Endothelial cell of umbilical vein (primary cell): Measurements from ENCODE around the gene ATP2C2. TPM values are rescaled to one million over a fixed set of nuclear protein-coding genes. Genes with fewer than 3 reads are reported as not detected.

ENCODE experiments used
- BruUV-seq: library from RNA; stranded (reverse); fragments of 400-500 nt; replicated peaks from 2 replicates; lab custom pipeline; 2021; lab: Mats Ljungman, UMichigan
- CTCF ChIA-PET: fragments of 300-600, 350-600 bp; sonication (Branson Sonifier 250); formaldehyde crosslinking; loops from one replicate; lab custom pipeline; 2021; ENCODE audit warnings: antibody characterized with exemption, inconsistent platforms; lab: Charles Lee
- POLR2A ChIA-PET: fragments of 300-600, 350-600 bp; sonication (Branson Sonifier 250); formaldehyde crosslinking; loops from one replicate; lab custom pipeline; 2021; ENCODE audit warnings: antibody characterized with exemption, inconsistent platforms; lab: Charles Lee
- DNase-seq: peaks from one replicate; pipeline ENCODE4 v3.0.0-alpha.2; 2011; ENCODE audit warnings: low read depth, low spot score
- FAIRE-seq: peaks from 2 replicates; lab custom pipeline; 2011; peaks lifted over from hg19 to GRCh38; lab: Jason Lieb, UNC
- H2AFZ ChIP-seq: 2 replicates; pipeline ENCODE4 v1.6.0; 2012; ENCODE audit warnings: low read depth, low read length, control low read depth, inconsistent platforms
- H3K27ac ChIP-seq: 2 replicates; pipeline ENCODE4 v1.5.1; 2011; ENCODE audit warnings: low read depth, mild to moderate bottlenecking, control low read depth, low read length, moderate library complexity; ENCODE audit not compliant: insufficient read depth
- H3K27me3 ChIP-seq, 2 experiments: 2 replicates each; pipeline versions ENCODE4 v1.6.0 to v1.6.1; 2011; ENCODE audit warnings: low read length in 2 of 2, mixed read lengths in 1 of 2; ENCODE audit not compliant: control insufficient read depth in 2 of 2, insufficient read depth in 2 of 2
- H3K36me3 ChIP-seq, 2 experiments: 2 replicates in 1 of 2; 3 replicates in 1 of 2; pipeline ENCODE4 v1.5.1; 2011; ENCODE audit warnings: low read length in 2 of 2, mild to moderate bottlenecking in 1 of 2, moderate library complexity in 1 of 2; ENCODE audit not compliant: control insufficient read depth in 2 of 2, insufficient read depth in 2 of 2; ENCODE audit errors: extremely low read depth in 1 of 2
- H3K4me1 ChIP-seq: 3 replicates; pipeline ENCODE4 v1.5.1; 2011; ENCODE audit warnings: mild to moderate bottlenecking, low read length; ENCODE audit not compliant: control insufficient read depth, insufficient read depth; ENCODE audit errors: extremely low read depth
- H3K4me2 ChIP-seq: 2 replicates; pipeline ENCODE4 v1.6.1; 2011; ENCODE audit warnings: low read length, control low read depth, mixed read lengths; ENCODE audit not compliant: insufficient read depth
- H3K4me3 ChIP-seq, 3 experiments: fragments of 200-600 bp in 1 of 3; sonication (generic), shearing (Covaris generic) in 1 of 3; replicated peaks in 1 of 3; 2 replicates each; pipeline ENCODE4 v1.5.1; 2011 to 2016; ENCODE audit warnings: control low read depth in 3 of 3, low read length in 3 of 3, mild to moderate bottlenecking in 2 of 3, inconsistent platforms in 1 of 3, low read depth in 1 of 3, moderate library complexity in 1 of 3; ENCODE audit not compliant: insufficient read depth in 1 of 3
- H3K79me2 ChIP-seq: 2 replicates; pipeline ENCODE4 v1.6.0; 2012; ENCODE audit warnings: low read length, inconsistent platforms; ENCODE audit not compliant: control insufficient read depth, insufficient read depth
- H3K9ac ChIP-seq: replicated peaks from 2 replicates; pipeline ENCODE3; 2011; ENCODE audit warnings: low read length, control low read depth; ENCODE audit not compliant: insufficient read depth; ENCODE audit errors: extremely low read depth
- H3K9me1 ChIP-seq: replicated peaks from 3 replicates; pipeline ENCODE4 v1.6.0; 2011; ENCODE audit warnings: mild to moderate bottlenecking, low read length; ENCODE audit not compliant: control insufficient read depth, insufficient read depth; ENCODE audit errors: extremely low read depth
- H3K9me3 ChIP-seq: replicated peaks from 2 replicates; pipeline ENCODE4 v1.5.1; 2012; ENCODE audit warnings: low read length, inconsistent platforms; ENCODE audit not compliant: control insufficient read depth, insufficient read depth
- H4K20me1 ChIP-seq: replicated peaks from 2 replicates; pipeline ENCODE3; 2011; ENCODE audit warnings: mild to moderate bottlenecking, low read length; ENCODE audit not compliant: control insufficient read depth, insufficient read depth; ENCODE audit errors: extremely low read depth
- EZH2 ChIP-seq: IDR thresholded peaks from 2 replicates; pipeline ENCODE4 v1.6.1; 2012; ENCODE audit warnings: borderline replicate concordance, low read depth, mild to moderate bottlenecking, moderate library complexity, low read length, inconsistent platforms; ENCODE audit not compliant: severe bottlenecking
- FOS ChIP-seq: IDR thresholded peaks from 2 replicates; pipeline ENCODE4 v1.6.1; 2011; ENCODE audit warnings: mild to moderate bottlenecking, low read length, moderate library complexity, borderline replicate concordance; ENCODE audit not compliant: insufficient read depth
- GATA2 ChIP-seq: IDR thresholded peaks from 2 replicates; pipeline ENCODE4 v1.7.0; 2011; ENCODE audit warnings: low read depth, mild to moderate bottlenecking, moderate library complexity, mixed read lengths, low read length; ENCODE audit not compliant: insufficient read length, insufficient read depth
- JUN ChIP-seq: IDR thresholded peaks from 2 replicates; pipeline ENCODE4 v1.6.1; 2011; ENCODE audit warnings: borderline replicate concordance, low read depth; ENCODE audit not compliant: insufficient read length, insufficient read depth
- MYC ChIP-seq: IDR thresholded peaks from one replicate; pipeline ENCODE4 v1.6.1; 2011; ENCODE audit warnings: mild to moderate bottlenecking, low read depth, low read length
- POLR2A ChIP-seq: IDR thresholded peaks from 2 replicates; pipeline ENCODE4 v1.6.1; 2012; ENCODE audit warnings: low read depth, mild to moderate bottlenecking, control low read depth, low read length
- POLR2AphosphoS5 ChIP-seq: IDR thresholded peaks from 2 replicates; pipeline ENCODE4 v1.6.1; 2012; ENCODE audit warnings: low read depth, mild to moderate bottlenecking, control low read depth, low read length, moderate library complexity; ENCODE audit not compliant: insufficient read depth
- dilution Hi-C: fragments of 300-500 bp; cut with MboI; formaldehyde crosslinking; loops from one replicate; pipeline ENCODE4 v1.15.0; 2019; ENCODE audit warnings: low sequenced_read_pairs; ENCODE audit not compliant: extremely low pct_ligation_motif_present
- intact Hi-C: fragments of 100-400 bp; cut with micrococcal nuclease; formaldehyde crosslinking; loops from one replicate; pipeline ENCODE4 v1.10.0; 2022
- polyA plus RNA-seq, 4 experiments: library from polyadenylated mRNA; depleted of rRNA in 3 of 4; stranded (reverse) in 3 of 4; unstranded in 1 of 4; fragments of >200 nt; gene quantifications; 2 replicates each; pipeline versions ENCODE4 v1.2.1 to v1.2.3, GENCODE V29; 2011 to 2012; ENCODE audit warnings: missing spikeins in 1 of 4
- total RNA-seq: library from RNA; stranded (reverse); gene quantifications from 2 replicates; pipeline ENCODE4 v1.2.3, GENCODE V29; 2021
- TF ChIP-seq, protein P1 (sequence below), 2 donors: IDR thresholded peaks; 1 replicate in 1 of 2; 2 replicates in 1 of 2; pipeline ENCODE4 v1.5.1; 2011; ENCODE audit warnings: low read length in 2 of 2, mild to moderate bottlenecking in 2 of 2, moderate library complexity in 2 of 2, control low read depth in 1 of 2, inconsistent platforms in 1 of 2, low read depth in 1 of 2; ENCODE audit not compliant: insufficient read depth in 1 of 2; ENCODE audit errors: extremely low read depth in 1 of 2
- TF ChIP-seq, protein P2 (sequence below): IDR thresholded peaks from 2 replicates; pipeline ENCODE4 v1.6.1; 2011; ENCODE audit not compliant: insufficient read depth, insufficient read length

ATP2C2 gene
- total and polyA plus RNA-seq, 2 donors (not counting 3 experiments of a cell fraction or from before 2014, with no cell fraction given) = not detected

DNA sequence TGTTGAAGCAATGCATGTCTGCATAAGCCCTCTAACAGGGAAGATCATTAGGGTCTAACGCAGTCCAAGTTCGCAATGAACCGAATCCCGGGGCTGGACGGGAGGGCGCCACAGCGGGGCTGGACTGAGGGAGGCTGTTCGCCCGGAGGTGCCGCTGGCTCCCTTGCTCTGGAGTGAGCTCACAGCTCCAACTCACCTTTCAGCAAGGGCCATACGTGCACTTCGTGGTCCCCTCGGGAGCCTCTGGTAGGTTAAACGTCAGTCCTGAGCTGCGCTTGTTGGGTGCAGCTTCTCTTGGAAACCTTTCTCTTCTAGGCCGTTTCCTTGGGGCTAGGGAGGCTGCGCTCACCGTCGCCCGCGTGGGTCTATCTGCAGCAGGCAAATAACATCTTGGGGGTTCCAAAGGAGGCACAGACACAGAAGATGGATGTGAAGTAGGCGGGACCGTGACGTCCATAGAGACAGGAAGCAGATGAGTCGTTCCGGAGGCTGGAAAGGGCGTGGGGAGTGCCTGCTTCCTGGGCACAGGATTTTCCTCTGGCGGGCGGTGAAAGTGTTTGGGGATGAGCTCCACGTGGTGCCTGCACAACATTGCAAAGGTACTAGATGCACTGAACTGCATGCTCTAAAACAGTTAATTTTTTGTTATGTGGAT, 21.9 kb downstream of the ATP2C2 start:
- H2AFZ ChIP-seq = no peak overlapping the region
- no peaks in the 10 kb centered on the region for H3K4me1 ChIP-seq
- no peak overlapping the region for H3K9ac ChIP-seq
- H3K27ac ChIP-seq = no peak overlapping the region
- no peaks in the 10 kb centered on the region for H3K9me3 ChIP-seq
- H3K36me3 ChIP-seq = no peaks in the 10 kb centered on the region
- no peaks in the 10 kb centered on the region for H3K27me3 ChIP-seq
- H3K4me3 ChIP-seq = no peak overlapping the region
- DNase-seq (no peak), FAIRE-seq (no peak)
- CTCF ChIA-PET = interaction anchor here (1.0 to 1.2 kb wide), 2 partner anchors 13 to 113 kb away, joined by 3 read pairs; no protein-coding TSS in a partner anchor
- H3K4me2 ChIP-seq = no peak overlapping the region
- H4K20me1 ChIP-seq = no peaks in the 10 kb centered on the region
- intact Hi-C loops = no loop called here
- no TSS peak for BruUV-seq
- no peaks in the 10 kb centered on the region for H3K9me1 ChIP-seq
- no peaks in the 10 kb centered on the region for H3K79me2 ChIP-seq
- POLR2A ChIA-PET = no interaction called here
- TF ChIP-seq, protein P1, sequence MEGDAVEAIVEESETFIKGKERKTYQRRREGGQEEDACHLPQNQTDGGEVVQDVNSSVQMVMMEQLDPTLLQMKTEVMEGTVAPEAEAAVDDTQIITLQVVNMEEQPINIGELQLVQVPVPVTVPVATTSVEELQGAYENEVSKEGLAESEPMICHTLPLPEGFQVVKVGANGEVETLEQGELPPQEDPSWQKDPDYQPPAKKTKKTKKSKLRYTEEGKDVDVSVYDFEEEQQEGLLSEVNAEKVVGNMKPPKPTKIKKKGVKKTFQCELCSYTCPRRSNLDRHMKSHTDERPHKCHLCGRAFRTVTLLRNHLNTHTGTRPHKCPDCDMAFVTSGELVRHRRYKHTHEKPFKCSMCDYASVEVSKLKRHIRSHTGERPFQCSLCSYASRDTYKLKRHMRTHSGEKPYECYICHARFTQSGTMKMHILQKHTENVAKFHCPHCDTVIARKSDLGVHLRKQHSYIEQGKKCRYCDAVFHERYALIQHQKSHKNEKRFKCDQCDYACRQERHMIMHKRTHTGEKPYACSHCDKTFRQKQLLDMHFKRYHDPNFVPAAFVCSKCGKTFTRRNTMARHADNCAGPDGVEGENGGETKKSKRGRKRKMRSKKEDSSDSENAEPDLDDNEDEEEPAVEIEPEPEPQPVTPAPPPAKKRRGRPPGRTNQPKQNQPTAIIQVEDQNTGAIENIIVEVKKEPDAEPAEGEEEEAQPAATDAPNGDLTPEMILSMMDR (IDR thresholded peaks at IDR 0.05; ENCODE audit: extremely low read depth in 1 of 2, insufficient read depth in 1 of 2, low read depth in 1 of 2, low read length in 2 of 2) = no peak
- no peak for TF ChIP-seq EZH2
- TF ChIP-seq, protein P2, sequence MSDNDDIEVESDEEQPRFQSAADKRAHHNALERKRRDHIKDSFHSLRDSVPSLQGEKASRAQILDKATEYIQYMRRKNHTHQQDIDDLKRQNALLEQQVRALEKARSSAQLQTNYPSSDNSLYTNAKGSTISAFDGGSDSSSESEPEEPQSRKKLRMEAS = no peak
- no peak for TF ChIP-seq POLR2A
- no peak for TF ChIP-seq MYC
- no peak for TF ChIP-seq POLR2AphosphoS5
- TF ChIP-seq FOS = no peak
- no peak for TF ChIP-seq GATA2
- no peak for TF ChIP-seq JUN
- dilution Hi-C loops = no loop called here
